GM19035 (cell line): Measurements from ENCODE around the gene GRIK1.
"Not testable (repeated sequence)": the region's sequence is repeated elsewhere in the genome, so short reads cannot be mapped to it uniquely, and the experiment has no call there.

Experiments
- ATAC-seq: cut with Tn5 transposase; IDR thresholded peaks from one replicate; pipeline ENCODE4 v1.9.1; 2021; ENCODE audit not compliant: unreplicated experiment

Gene GRIK1

DNA sequence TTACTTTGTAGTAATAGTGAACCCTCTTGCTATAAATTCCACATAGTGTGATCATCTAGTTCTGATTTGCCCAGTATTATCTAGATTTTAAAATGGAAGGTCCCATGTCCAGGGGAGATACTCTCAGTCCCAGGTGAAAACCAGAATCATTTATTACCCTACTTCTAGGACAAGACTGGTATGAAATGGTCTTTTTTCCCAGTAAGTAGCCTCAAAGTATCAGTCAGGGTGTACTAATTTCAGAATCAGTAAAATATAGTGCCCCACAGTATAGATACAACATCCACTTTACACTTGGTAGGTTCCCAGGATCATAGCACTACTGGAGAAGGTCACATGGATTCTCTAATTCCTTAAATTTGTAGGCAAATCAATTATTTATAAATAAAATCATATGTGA is 318.3 kb downstream of the GRIK1 start:
- ATAC-seq: no peak

DNA sequence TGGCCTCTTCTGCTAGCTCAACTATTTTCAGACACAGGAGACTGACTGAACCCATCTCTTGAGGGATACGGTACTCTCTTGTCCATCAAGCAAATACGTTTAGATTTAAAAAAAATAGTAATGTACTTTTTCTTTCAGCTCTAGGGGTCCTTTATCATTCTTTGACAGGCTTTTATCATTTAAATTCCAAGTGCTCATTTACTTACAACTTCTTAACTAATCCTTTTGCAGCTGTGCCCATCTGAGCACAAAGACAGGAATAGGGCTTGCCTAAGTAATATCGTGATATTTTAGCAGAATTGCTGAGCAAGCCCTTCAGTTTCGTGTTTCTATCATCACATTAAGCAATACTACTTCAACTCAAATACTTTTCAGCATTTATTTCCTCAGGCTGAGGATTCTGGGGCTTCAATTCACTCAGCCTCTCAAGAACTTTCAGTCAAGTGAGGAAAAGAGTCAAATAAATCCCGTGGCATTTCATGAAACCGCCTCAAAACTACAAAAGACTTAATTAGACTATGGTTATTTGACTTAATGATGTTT is 323.5 kb downstream of the GRIK1 start:
- no peak for ATAC-seq

- ATAC-seq: no peak
These were observed 325.9 kb downstream of the GRIK1 start for GRCh38 chr21:29613877-29614276.

DNA sequence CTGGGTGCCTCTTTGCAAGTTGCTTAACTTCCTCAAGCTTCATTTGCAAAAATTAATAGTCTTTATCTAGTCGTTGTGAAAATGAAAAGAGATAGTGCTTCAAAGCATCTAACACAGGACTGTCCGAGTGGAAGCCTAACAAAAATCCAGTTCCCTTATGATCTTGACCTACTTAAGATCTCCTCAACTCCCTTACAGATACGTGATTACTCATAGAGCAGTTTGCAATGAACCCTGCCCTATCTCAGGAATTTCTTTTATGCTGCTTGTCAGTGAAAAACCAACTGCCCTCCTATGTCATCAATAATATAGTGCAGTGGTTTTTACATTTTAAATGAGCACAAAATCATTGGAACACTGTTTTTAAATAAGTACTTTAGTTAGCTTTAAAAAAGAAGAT is 326.8 kb downstream of the GRIK1 start:
- ATAC-seq: no peak

DNA sequence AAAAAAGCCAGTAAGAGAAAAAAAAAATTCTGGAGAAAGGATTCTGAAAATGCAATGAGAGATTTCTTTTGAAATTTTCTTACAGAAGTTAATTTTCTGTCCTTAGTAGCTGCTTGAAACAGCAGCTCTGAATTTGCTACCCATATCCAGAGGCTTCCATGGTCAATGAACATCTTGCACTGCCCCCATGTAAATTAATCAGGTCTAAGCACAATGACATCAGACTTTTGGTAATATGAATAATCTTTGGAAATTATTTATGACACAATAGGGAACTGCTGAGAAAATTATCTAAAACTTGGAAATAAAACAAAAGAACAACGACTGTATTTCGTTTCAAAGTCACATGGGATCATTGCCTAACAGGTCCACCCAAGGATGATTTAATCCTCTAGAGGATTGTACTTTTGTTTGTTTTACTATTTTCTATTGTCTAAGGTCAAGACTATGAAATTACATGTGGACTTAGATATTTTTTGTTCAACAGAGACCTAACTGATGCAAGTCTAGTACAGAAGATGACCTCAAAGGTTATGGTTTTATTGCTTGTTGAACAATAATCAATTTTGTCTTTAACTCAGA is 328.9 kb downstream of the GRIK1 start:
- ATAC-seq: no peak

DNA sequence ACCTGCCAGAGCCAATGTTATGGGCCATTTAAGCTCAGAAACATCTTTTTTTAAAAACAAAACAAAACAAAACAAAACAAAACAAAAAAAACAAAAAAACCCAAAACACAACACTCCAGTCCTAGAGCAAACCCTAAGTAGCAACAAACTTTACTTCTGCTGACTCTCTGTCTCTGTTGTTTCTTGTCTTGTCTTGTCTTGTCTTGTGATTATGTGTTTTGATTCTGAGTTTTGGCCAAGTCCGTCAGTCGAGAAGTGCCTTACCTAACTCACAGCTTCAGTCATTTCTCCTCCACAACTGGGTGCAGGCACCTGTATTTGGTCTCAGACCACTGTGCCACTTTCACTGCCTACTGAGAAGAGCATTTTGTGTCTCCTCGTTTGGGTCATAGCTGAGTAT is 333.2 kb downstream of the GRIK1 start:
- no peak for ATAC-seq

- ATAC-seq: not testable (repeated sequence)
These were observed 334.6 kb downstream of the GRIK1 start for GRCh38 chr21:29605219-29605618.

DNA sequence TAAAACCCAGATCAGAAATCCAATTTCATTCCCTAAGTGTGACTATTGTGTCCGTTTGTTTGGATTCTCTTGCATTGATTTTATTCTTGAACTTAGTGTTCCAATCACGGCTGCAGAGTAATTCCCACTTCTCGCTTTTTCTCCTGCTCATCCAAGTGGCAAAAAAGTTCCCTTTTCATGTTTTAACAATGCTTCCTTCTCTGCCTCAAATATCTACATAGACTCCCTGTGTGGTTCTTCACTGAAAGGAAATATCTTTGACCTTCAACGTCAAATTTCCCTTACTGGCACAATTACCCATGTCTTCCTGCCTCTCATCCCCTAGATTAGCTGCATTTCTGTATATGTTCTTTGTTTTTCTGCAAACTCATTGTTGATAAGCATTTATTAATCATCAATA is 335.7 kb downstream of the GRIK1 start:
- ATAC-seq: no peak

DNA sequence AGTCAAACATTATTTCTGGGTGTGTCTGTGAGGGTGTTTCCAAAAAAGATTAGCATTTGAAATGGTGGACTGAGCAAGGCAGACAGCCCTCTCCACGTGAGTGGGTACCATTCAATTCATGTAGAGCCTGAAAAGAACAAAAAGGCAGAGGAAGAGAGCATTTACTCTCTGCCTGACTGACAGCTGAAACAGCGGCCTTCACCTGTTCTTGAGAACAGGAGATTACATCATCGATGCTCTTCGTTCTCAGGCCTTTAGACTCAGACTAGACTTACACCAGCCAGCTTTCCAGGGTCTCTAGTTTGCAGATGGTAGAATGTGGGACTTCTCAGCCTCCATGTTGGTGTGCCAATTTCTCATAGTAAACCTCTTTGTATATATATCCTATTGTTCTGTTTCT is 338.7 kb downstream of the GRIK1 start:
- no peak for ATAC-seq

DNA sequence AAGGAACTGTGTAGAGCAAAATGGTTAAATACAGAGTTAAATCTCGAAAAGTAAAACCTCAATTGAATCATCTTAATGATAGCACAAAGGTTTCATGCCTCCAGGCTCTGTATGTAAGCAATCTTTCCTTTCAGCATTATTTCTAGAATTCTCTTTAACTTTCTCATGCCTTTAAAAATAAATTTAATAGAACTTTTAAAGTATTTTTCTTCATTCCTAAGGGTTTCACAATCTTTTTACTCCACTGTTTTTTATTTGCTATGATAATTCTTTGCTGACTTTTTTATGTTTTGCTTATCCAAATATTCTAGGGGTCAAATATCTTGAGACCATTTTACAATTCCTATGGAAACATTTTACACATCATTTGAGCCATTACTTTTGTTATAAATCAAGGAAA is 353.1 kb downstream of the GRIK1 start:
- no peak for ATAC-seq

DNA sequence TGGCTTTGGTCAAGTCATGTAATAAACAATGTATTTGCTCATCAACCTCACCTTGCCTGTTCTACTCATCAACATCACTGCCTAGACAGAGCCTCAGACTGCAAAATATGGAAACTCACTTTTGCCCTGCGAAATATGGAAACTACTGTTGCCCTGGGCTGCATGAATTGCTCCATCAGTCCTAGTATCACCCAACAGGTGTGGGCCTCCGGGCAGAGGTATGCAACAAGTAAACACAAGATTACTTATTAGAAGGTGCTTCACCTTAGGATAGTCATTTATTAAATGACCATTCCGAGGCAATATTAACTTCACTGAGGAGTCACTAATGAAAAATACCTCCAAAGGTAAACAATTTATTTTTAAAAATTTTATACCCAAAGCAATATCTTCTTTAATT is 354.3 kb downstream of the GRIK1 start:
- ATAC-seq: no peak

- ATAC-seq: no peak
These were observed 356.3 kb downstream of the GRIK1 start for GRCh38 chr21:29583424-29583924.

GRCh38 chr21:29582855-29583254 is 356.9 kb downstream of the GRIK1 start:
- no peak for ATAC-seq

GRCh38 chr21:29581393-29581792 is 358.4 kb downstream of the GRIK1 start:
- ATAC-seq: no peak

- no peak for ATAC-seq
These were observed 359.0 kb downstream of the GRIK1 start for GRCh38 chr21:29580732-29581285.

DNA sequence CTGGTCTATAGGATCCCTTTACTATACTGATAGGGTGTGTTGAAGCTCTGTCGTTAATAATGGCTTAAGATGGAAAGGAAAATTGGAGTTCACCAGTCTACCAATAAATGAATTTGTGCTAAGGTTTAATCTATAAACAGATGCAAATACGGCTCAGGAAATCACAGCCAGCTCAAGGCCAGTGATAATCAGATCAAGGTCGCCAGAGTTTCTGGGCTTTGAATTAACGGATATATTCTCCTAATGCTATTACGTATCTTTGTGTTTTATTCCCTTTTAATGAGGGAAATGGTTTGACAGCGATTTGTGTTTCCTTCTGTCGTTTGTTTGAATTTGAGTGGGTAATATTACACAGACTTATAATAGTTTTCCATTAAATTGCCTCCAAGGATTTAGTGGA is 361.5 kb downstream of the GRIK1 start:
- ATAC-seq: no peak

GRCh38 chr21:29571949-29572348 is 367.8 kb downstream of the GRIK1 start:
- ATAC-seq: no peak

GRCh38 chr21:29568020-29568697 is 371.6 kb downstream of the GRIK1 start:
- ATAC-seq: no peak

DNA sequence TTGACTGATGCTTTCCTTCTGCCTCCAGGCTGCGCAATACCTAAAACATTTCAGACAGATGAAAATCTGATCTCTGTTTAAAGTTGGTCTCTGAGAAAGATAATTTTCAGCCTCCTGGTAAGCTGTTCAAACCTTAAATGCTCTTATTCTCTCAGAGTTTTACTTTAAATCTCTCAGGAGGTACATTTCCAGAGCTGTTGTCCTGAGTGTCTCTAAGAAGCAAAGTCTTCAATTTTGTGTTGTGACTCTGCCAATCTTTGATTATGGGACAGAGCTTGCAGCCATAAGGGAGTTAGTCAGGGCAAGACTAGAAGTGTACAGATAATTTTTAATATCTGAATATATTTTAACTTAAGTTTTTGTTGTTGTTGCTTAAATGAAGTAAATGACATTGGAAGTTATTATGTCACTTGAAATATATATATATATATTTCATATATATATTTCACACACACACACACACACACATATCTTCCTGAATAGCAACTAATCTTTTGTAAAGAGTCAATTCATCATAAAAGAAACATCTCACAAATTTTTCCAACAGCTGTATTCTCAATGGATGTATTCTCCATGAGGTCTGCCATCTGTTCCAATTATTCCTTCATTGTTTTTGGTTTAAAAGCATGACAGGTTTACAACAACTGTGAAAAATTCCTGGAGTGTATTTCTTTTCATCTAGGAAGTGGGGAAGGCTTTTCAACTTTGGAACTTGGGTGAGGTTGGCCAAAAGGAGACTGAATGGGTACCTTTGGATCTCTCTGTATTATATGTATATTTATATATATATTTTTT is 381.7 kb downstream of the GRIK1 start:
- no peak for ATAC-seq

DNA sequence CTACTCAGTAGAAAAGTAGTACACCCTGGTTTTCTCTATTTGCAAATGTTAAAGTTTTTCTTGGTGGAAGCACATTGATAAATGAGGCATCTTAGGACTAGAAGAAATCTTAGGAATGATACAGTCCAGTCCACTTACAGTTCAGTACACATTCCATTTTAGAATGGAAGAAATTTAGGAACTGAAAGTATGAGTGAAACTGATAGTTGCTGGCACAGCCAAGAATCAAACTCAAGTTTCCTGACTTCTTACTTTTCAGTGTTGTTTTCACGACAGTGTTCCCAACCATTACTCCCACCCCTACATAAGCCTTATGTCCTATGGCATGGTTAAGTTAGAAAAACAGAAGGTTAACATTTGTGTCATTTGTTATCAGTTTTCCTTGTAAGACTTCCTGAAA is 382.6 kb downstream of the GRIK1 start:
- ATAC-seq: no peak

DNA sequence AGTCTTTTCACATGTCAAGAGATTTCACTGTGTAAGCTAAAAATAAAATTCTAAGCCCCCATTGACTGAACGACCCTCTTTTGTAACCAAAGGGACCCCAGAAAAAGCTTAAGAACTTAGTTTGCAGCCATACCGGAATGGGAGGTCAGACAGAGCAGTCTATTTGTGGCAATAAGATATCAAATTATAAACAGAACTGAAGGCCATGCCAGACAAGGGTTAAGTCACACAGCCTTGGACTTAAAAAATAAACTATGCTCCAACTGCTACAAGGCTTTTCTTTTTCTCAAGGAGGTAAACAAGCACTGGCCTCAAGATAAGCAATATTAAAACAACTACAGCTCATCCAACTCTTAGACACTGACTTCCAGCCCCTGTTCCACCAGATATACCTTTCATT is 384.2 kb downstream of the GRIK1 start:
- ATAC-seq: no peak

DNA sequence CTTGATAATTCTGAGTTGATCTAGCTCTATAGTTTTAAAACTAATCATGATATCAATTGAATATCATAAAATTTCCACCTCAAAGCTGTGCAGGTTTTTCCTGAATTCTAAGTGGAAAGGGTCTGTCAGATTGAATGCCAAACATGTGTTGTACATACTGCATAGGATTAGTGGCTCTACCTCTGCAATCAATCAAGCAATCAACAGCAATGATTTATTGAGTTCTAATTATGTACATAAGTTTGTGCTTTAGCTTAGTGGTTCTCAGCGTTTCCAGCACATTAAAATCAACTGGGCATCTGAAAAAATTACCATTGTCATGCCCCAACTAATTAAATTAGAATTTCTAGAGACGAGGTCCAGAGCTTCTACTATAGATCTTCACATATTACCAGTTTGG is 389.6 kb downstream of the GRIK1 start:
- no peak for ATAC-seq
